Activated CD4-positive, CD25-positive, alpha-beta regulatory T cell treated with anti-CD3 and anti-CD28 coated beads, Interleukin-2, amount 50 U/mL, for 24 hours (primary cell): ENCODE data around the gene DLG3.

Source experiments
- ATAC-seq, 2 donors: fragments of 150-1000 bp; cut with Tn5 transposase; one replicate each; pipeline ENCODE4 v1.10.0; 2021; ENCODE audit warnings: mild to moderate bottlenecking in 1 of 2, moderate library complexity in 1 of 2

DLG3 gene

GRCh38 chrX:70437921-70438665 lies 6.5 kb upstream of the DLG3 start:
- ATAC-seq: no peak

DNA sequence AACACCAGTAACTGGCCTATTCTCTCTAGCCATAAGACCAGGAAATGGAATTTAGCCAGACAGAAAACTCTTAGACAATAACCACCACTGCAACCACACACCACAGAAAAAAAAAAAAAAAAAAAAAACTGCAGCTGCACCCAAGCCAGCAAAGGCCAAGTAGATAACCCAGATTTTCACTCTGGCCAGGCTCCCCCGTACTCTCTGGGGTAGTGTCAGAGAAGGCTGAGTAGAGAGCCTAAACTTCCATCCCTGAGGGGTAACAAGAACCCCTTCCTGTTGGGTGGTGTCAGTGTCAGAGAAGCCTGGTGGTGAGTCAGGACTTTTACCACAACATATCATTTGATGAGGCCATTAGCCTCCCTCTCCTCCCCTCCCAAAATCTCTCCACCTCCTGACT lies 5.6 kb upstream of the DLG3 start:
- ATAC-seq: peak; percentile 36 to 39

GRCh38 chrX:70442224-70442623 lies 2.4 kb upstream of the DLG3 start:
- ATAC-seq: no peak

GRCh38 chrX:70444946-70445656 lies 466 bp downstream of the DLG3 start:
- peak; percentile 30 to 44 for ATAC-seq

DNA sequence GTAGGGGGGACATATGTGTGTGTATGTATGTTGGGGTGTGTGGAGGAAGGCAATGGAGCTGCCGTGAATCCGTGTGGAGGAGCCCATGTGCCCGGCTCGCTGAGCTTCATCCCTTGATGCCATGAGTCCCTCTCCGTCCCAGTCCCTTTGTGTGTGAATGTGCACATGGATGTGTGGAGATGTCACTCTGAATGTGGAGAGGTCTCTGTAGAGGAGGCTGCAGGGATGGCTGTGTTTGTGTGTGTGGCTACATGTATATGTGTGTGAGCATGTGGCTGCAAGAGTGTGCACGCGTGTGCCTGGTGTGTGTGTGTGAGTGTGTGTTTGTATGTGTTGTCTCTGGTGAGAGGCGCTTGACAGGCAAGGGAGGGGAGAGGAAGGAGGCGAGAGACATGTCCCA lies 1.3 kb downstream of the DLG3 start:
- ATAC-seq: no peak

DNA sequence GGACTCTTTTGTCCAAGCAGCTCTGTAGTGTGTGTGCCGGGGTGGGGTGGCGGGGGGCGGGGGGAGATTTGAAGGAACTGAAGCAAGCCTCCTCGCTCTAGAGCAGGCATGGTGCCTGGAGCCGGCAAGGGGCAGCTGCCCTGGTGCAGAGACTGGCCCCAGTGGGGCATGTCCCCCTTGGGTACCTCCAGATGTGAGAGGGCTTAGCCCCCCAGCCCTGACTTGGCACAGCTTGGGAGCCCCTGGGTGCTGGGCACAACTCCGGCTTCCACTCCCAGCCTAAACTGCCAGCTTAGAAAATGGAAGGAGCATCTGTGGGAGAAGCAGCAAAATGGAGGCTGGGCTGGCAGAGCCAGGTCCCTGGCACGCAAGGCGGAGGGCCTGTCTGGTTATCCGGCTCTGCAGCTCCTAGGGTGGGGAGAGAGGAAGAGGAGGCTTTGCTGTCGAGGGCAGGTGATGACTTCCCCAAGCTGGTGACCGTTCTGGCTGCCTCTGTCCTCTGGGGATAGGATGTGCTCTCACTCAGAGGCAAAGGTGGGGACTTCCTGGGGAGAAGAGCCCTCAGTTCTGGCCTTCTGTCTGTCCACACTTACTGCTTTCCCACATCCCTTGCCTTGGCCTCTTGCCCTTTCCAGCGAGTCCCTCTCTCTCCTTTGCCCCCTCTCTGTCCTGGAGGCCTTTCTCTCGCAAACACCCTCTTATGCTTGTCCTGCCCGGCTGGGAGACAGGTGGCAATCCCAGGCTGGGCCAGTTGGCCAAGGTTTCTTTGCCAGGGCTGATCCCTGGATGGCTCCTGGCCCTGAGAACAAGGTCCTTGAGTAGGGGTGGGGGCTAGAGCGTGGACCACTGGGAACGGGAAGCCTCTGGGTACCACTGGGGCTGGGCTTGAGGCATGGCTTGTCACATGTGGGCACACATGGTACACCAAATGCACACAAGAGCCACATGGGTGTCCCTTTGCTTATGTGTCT lies 2.0 kb downstream of the DLG3 start:
- ATAC-seq: no peak

DNA sequence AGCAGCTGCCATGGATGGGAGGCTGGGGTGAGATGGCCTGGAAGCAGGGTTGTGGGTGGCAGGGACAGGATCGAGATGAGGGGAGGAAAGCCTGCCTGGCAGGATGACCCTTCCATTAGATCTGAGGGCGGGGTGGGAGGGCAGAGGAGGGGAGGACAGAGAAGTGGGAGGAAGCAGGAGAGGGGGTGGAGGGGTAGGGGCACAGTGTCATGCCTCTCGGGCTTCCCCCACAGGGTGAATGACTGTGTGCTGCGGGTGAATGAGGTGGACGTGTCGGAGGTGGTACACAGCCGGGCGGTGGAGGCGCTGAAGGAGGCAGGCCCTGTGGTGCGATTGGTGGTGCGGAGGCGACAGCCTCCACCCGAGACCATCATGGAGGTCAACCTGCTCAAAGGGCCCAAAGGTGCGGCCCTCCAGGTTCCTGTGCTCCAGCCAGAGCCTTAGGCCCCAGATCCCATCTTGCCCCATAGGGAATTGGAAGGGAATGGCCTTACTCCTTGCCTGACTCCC lies 4.9 kb downstream of the DLG3 start:
- ATAC-seq: no peak

GRCh38 chrX:70452143-70452733 lies 7.6 kb downstream of the DLG3 start:
- peak; percentile 56 to 62 for ATAC-seq

DNA sequence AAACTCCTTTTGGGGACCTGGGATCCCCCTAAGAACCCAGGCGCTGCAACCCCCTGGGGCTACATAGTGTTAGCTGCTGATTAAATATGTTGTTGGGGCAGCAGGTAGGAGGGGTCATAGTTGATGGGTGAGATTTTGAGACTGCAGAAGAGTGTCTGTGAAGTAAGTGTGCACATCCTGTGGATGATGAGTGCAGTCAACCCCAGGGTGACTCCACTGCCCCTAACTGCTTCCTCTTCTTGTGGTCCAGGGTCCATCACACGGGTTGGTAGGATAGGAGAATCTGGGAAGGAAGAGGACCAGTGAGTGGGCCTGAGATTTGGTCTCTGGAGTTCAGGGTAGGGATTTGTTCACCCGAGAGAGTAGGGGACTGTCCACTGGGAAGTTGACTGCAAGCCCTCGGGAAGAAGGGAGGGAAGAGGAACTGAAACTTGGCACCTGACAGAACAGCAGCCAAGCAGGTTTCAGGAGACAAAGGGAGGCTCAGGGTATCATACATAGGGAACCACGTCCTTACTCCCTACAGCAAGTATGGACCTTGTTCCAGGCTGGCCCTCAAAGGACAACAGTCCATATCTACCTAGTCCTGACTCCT lies 8.5 kb downstream of the DLG3 start:
- ATAC-seq: no peak

DNA sequence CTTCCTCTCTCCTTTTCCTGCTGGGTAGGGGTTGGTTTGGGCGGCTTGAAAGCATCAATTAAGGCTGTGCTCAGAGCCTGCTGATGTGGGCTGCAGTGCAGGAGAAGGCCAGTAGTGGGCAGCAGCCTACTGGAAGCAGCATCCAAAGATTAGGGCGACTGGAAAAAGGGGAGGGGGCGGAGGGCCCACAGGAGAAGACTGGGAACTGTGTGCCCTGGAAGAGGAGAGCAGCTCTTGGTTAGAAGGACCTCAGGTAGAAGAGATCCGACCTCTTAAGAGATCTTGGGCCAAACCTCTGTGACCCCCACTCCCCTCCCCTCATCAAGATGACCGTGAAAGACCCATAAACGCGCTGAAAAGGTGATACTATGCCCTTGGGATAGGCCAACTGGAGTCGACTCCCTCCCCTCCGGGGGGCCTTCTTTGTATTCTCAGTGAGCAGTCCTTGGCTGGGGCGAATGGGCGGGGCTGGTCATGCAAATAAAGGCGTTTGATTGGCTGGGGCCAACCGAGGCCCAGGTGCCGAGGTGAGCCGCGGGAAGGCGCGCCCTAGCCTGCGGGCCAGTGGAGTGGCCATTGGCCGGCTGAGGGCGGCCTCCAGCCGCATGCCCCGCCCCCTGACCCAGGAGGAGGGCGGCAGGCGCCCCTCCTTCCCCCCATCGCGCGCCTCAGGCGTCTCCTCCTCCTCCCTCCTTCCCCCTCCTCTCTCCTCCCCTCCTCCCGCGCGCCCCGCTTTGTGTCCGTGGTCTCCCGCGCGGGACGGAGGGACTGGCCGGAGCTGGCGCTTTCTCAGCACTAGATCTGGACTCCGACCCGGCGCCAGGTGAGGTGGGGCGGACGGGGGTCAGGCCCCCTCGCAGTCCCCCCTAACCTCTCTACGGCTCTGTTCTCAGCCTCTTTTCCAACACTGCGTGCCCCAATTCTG lies 10.1 kb downstream of the DLG3 start:
- ATAC-seq: peak; percentile 54 to 66

DNA sequence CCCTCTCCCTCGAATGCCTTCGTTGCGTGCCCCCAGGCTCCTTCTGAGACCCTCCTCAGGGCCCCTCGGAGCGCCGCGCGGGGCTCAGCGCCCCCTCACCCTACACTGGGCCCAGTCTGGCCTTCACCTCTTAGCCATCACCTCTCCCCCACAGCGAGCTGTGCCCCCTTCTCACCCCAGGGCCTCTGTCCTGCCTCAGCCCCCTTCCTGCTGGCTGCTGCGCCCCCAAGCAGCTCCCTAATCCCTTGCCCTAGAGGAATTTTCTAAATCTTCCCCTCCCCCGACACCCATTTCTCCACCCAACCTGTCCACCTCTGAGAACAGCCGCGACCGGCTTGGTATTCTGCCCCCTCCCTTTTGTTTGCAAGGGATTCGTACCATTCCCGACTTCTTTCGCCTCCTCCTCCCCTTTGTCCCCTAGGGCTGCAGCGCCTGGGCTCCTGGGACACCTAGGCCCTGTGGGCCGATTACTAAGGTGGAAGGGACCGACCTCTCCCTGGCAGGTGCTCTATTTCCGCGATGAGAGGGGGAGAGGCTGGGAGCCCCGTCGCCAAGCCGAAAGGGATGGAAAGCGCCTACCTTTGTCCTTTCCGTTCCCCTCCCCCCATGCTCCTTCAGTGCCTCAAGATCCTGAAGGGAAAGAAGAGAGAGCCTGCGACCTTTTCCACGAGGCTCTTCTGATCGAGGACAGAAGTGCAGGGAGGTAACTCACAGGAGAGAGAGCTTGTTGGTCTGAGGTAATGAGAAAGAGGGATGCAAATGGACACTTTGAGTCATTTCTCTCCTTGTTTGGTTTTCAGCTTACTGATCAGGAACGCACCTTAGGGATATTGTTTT lies 10.9 kb downstream of the DLG3 start:
- no peak for ATAC-seq

DNA sequence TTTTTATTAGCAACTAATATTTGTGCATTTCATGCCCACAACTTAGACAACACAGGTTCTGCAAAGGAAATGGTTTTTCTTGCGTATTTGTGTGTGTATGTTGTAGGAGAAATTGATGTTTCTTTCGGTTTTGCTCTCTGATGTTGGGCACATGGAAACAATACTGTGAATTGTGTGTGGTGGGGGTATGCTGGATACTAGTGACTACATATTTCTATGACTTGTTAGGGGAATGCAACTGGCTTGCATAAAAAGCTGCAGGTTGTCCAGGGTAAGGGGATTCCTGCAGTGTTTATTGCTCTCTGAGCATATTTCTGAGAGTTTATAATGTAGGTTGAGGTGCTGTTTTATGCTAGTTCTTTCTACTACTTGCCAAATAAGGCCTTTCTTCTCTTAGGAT lies 11.6 kb downstream of the DLG3 start:
- peak; percentile 18 to 23 for ATAC-seq

DNA sequence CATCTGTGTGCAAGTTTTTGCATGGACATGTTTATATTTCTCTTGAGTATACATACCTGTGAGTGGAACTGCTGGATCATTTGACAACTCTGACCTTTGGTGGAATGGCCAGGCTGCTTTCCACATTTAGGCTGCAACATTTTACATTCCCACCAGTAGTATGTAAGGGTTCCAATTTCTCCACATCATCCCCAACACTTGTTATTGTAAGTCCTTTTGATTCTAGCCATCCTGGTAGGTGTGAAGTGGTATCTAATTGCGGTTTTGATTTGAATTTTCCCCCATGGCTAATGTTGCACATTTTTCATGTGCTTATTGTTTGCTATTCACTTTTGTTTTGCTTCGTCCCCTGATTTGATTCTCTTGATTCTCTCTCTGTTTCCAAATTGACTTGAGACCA lies 16.4 kb downstream of the DLG3 start:
- ATAC-seq: no peak

- ATAC-seq: no peak
Measured at GRCh38 chrX:70464051-70464450, 19.4 kb downstream of the DLG3 start.

- ATAC-seq: no peak
Measured at GRCh38 chrX:70466968-70467367, 22.3 kb downstream of the DLG3 start.

GRCh38 chrX:70468709-70469108 lies 24.1 kb downstream of the DLG3 start:
- no peak for ATAC-seq

GRCh38 chrX:70470850-70471289 lies 26.2 kb downstream of the DLG3 start:
- no peak for ATAC-seq

DNA sequence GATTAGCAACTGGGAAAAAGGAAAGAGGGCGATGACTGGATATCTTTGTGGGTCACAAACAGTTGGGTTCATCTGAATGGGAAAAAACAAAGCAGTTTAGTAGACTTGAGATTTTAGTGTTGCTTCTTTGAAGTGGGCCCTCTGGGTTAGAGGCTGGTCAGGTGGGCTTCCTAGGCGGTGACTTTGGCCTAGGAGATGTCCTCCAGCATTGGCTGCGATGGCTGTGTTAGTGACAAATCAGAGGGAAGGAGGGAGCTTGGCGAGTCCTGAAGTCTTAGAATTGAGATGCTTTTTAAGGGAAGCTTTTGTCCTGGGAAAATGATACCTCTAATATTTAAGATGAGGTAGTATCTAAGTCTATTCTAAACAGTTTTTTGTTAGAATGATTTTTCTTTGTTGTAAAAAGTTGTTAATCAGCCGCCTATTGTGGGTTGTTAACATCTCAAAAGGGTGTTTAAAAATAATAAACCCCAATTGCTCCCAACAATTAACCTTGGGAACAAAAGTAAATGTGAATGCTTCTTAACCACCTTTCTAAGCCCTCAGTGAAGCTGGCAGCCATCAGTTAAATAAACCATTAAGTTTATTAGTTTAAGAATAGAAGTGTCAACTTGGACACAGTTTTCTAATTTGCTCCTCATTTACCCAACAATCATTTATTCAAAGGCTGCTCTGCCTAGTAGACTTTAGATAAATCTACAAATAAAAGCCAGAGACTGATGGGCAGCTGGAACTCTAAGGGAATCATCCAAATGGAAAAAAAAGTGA lies 31.7 kb downstream of the DLG3 start:
- ATAC-seq: no peak
